Left lung (tissue), 10 donors: ENCODE results near the gene HERC4. TPM values are rescaled to one million over a fixed set of nuclear protein-coding genes. Genes with fewer than 3 reads are reported as not detected.

Experiments used
- ATAC-seq: fragments of 200-7000 bp; cut with Tn5 transposase; one replicate; pipeline ENCODE4 v1.9.1; 2020; ENCODE audit warnings: moderate library complexity
- DNase-seq, 4 donors: peaks; one replicate each; pipeline ENCODE4 v3.0.0-alpha.2; 2013 to 2020
- H3K27ac ChIP-seq, 2 donors: fragments of 200-600 bp; sonication (generic) in 1 of 2; one replicate each; pipeline versions ENCODE4 v1.5.0 to v1.8.0; 2020 to 2021
- H3K27me3 ChIP-seq, 2 donors: fragments of 200-600 bp; sonication (generic) in 1 of 2; one replicate each; pipeline versions ENCODE4 v1.5.0 to v1.8.0; 2020 to 2021
- H3K36me3 ChIP-seq, 2 donors: fragments of 200-600 bp; sonication (generic) in 1 of 2; one replicate each; pipeline versions ENCODE4 v1.5.0 to v1.8.0; 2020 to 2021
- H3K4me1 ChIP-seq, 2 donors: fragments of 200-600 bp; one replicate each; pipeline ENCODE4 v1.8.0; 2021
- H3K4me3 ChIP-seq, 2 donors: fragments of 200-600 bp; sonication (generic) in 1 of 2; one replicate each; pipeline versions ENCODE4 v1.5.0 to v1.8.0; 2020 to 2021; ENCODE audit warnings: mild to moderate bottlenecking in 1 of 2
- H3K9me3 ChIP-seq, 2 donors: fragments of 200-600 bp; sonication (generic) in 1 of 2; one replicate each; pipeline versions ENCODE4 v1.5.0 to v1.8.0; 2020 to 2021
- CTCF ChIP-seq, 2 donors: fragments of 200-600 bp; sonication (generic) in 1 of 2; IDR thresholded peaks; one replicate each; pipeline versions ENCODE4 v1.5.0 to v1.8.0; 2021; ENCODE audit warnings: antibody characterized with exemption in 2 of 2
- intact Hi-C, 2 donors: fragments of 100-400 bp; cut with DNase I; formaldehyde crosslinking; loops; one replicate each; pipeline versions ENCODE4 v1.11.2 to v1.14.2; 2022
- polyA plus RNA-seq, 6 donors: library from polyadenylated mRNA; unstranded; fragments of 120-200 nt; gene quantifications; one replicate each; pipeline ENCODE4 v1.2.1, GENCODE V29; 2013; ENCODE audit not compliant: insufficient read length in 6 of 6
- total RNA-seq, 2 donors: library from RNA; stranded (reverse); fragmentation: NEBNext Ultra II Directional; extraction: Animal tissue kit (Norgen Biotek cat#: 25700); gene quantifications; one replicate each; pipeline ENCODE4 v1.2.1, GENCODE V29; 2021
- donor health status: DM: no; HTN: yes; CAD: no.
- donor health status: DM: no; HTN: no; CAD: no.

HERC4 gene
- total and polyA plus RNA-seq, 8 donors, result 51.5 to 65.7 (median 61.1) TPM

- H3K27ac ChIP-seq, result no peak overlapping the region
- no peak for DNase-seq
- ATAC-seq, result no peak
- no peaks in the 10 kb centered on the region for H3K27me3 ChIP-seq
- H3K36me3 ChIP-seq, result peaks cover 0 to 82% of the 10 kb centered on the region in 2 donors
- H3K4me3 ChIP-seq, result no peak overlapping the region
- intact Hi-C loops, result no loop called here
- H3K9me3 ChIP-seq, result no peaks in the 10 kb centered on the region
- no peak for TF ChIP-seq CTCF (IDR thresholded peaks at IDR 0.05)
- H3K4me1 ChIP-seq, result no peaks in the 10 kb centered on the region
Measured at GRCh38 chr10:67933199-67933598, 141.9 kb downstream of the HERC4 start.

GRCh38 chr10:67926951-67927350 is 148.1 kb downstream of the HERC4 start:
- Histone ChIP-seq H3K9me3 (no peaks in the 10 kb centered on the region), H3K36me3 (peaks cover 0 to 82% of the 10 kb centered on the region in 2 donors), H3K4me1 (no peaks in the 10 kb centered on the region), H3K27me3 (no peaks in the 10 kb centered on the region), H3K27ac (no peak overlapping the region), H3K4me3 (no peak overlapping the region)
- intact Hi-C loops, result no loop called here
- ATAC-seq (no peak), DNase-seq (no peak)
- TF ChIP-seq CTCF (IDR thresholded peaks at IDR 0.05), result no peak

- intact Hi-C loops, result no loop called here
- no peaks in the 10 kb centered on the region for H3K27me3 ChIP-seq
- H3K4me1 ChIP-seq, result no peaks in the 10 kb centered on the region
- DNase-seq (no peak), ATAC-seq (no peak)
- TF ChIP-seq CTCF (IDR thresholded peaks at IDR 0.05), result no peak
- no peak overlapping the region for H3K4me3 ChIP-seq
- H3K27ac ChIP-seq, result no peak overlapping the region
- peaks cover 0 to 68% of the 10 kb centered on the region in 2 donors for H3K36me3 ChIP-seq
- H3K9me3 ChIP-seq, result no peaks in the 10 kb centered on the region
Measured at GRCh38 chr10:67925449-67926005, 149.6 kb downstream of the HERC4 start.

GRCh38 chr10:67924136-67924535 is 150.9 kb downstream of the HERC4 start:
- no peak for DNase-seq
- Histone ChIP-seq H3K4me1 (no peaks in the 10 kb centered on the region), H3K4me3 (no peak overlapping the region), H3K9me3 (no peaks in the 10 kb centered on the region), H3K36me3 (peaks cover 0 to 66% of the 10 kb centered on the region in 2 donors), H3K27ac (no peak overlapping the region), H3K27me3 (no peaks in the 10 kb centered on the region)
- no peak for TF ChIP-seq CTCF (IDR thresholded peaks at IDR 0.05)
- intact Hi-C loops, result no loop called here
- ATAC-seq, result no peak

- Histone ChIP-seq H3K27ac (no peak overlapping the region), H3K27me3 (no peaks in the 10 kb centered on the region), H3K9me3 (no peaks in the 10 kb centered on the region), H3K36me3 (peaks cover 0 to 68% of the 10 kb centered on the region in 2 donors), H3K4me3 (no peak overlapping the region), H3K4me1 (no peaks in the 10 kb centered on the region)
- DNase-seq (no peak), ATAC-seq (no peak)
- intact Hi-C loops, result no loop called here
- TF ChIP-seq CTCF (IDR thresholded peaks at IDR 0.05), result no peak
Measured at GRCh38 chr10:67923551-67923950, 151.5 kb downstream of the HERC4 start.
